KMS-11 (cell line): Measurements from ENCODE around the gene ATIC.
"Not testable (repeated sequence)": the region's sequence is repeated elsewhere in the genome, so short reads cannot be mapped to it uniquely, and the experiment has no call there.

Source experiments
- H2AFZ ChIP-seq: fragments of 200-600 bp; sonication (generic); 2 replicates; pipeline ENCODE4 v1.6.1; 2016; ENCODE audit warnings: antibody characterized with exemption, mixed run types, low read depth
- H3K27ac ChIP-seq: fragments of 200-600 bp; sonication (generic); 2 replicates; pipeline ENCODE4 v1.6.1; 2016; ENCODE audit warnings: mild to moderate bottlenecking, mixed run types
- H3K27me3 ChIP-seq: fragments of 200-600 bp; sonication (generic); 2 replicates; pipeline ENCODE4 v1.6.1; 2017; ENCODE audit warnings: mild to moderate bottlenecking, low read depth, mixed run types, moderate library complexity; ENCODE audit not compliant: insufficient read depth
- H3K36me3 ChIP-seq: fragments of 200-600 bp; sonication (generic); 2 replicates; pipeline ENCODE4 v1.6.1; 2017; ENCODE audit warnings: mild to moderate bottlenecking, mixed run types; ENCODE audit not compliant: insufficient read depth
- H3K4me1 ChIP-seq: fragments of 200-600 bp; sonication (generic); 2 replicates; pipeline ENCODE4 v1.6.1; 2016; ENCODE audit warnings: mild to moderate bottlenecking, low read depth, mixed run types; ENCODE audit not compliant: poor library complexity, severe bottlenecking
- H3K4me2 ChIP-seq: fragments of 200-600 bp; sonication (generic); 2 replicates; pipeline ENCODE4 v1.7.0; 2016; ENCODE audit warnings: mild to moderate bottlenecking, mixed run types
- H3K4me3 ChIP-seq: fragments of 200-600 bp; sonication (generic); IDR thresholded peaks from 2 replicates; pipeline ENCODE4 v1.6.1; 2017; ENCODE audit warnings: low read depth, low read length, mixed read lengths; ENCODE audit not compliant: insufficient read depth
- H3K79me2 ChIP-seq: fragments of 200-600 bp; sonication (generic); 2 replicates; pipeline ENCODE4 v1.6.1; 2016; ENCODE audit warnings: low read depth, mixed run types; ENCODE audit not compliant: insufficient read depth
- H3K9ac ChIP-seq: fragments of 200-600 bp; sonication (generic); 2 replicates; pipeline ENCODE4 v1.6.1; 2016; ENCODE audit warnings: mild to moderate bottlenecking, mixed run types
- H4K20me1 ChIP-seq: fragments of 200-600 bp; sonication (generic); 2 replicates; pipeline ENCODE4 v1.6.1; 2016; ENCODE audit warnings: mild to moderate bottlenecking, mixed run types; ENCODE audit not compliant: insufficient read depth
- TF ChIP-seq, protein P1 (sequence below): fragments of 200-600 bp; sonication (generic); conservative IDR thresholded peaks from 2 replicates; pipeline ENCODE4 v1.6.1; 2017; ENCODE audit warnings: low read depth, mild to moderate bottlenecking, antibody characterized with exemption, low read length, moderate library complexity, mixed read lengths

ATIC gene

GRCh38 chr2:215358312-215358845 is 46.5 kb downstream of the ATIC start:
- H2AFZ ChIP-seq: no peak overlapping the region
- H3K27me3 ChIP-seq: no peaks in the 10 kb centered on the region
- no peaks in the 10 kb centered on the region for H3K79me2 ChIP-seq
- H3K4me2 ChIP-seq: no peak overlapping the region
- H4K20me1 ChIP-seq: no peaks in the 10 kb centered on the region
- no peak overlapping the region for H3K27ac ChIP-seq
- TF ChIP-seq, protein P1, sequence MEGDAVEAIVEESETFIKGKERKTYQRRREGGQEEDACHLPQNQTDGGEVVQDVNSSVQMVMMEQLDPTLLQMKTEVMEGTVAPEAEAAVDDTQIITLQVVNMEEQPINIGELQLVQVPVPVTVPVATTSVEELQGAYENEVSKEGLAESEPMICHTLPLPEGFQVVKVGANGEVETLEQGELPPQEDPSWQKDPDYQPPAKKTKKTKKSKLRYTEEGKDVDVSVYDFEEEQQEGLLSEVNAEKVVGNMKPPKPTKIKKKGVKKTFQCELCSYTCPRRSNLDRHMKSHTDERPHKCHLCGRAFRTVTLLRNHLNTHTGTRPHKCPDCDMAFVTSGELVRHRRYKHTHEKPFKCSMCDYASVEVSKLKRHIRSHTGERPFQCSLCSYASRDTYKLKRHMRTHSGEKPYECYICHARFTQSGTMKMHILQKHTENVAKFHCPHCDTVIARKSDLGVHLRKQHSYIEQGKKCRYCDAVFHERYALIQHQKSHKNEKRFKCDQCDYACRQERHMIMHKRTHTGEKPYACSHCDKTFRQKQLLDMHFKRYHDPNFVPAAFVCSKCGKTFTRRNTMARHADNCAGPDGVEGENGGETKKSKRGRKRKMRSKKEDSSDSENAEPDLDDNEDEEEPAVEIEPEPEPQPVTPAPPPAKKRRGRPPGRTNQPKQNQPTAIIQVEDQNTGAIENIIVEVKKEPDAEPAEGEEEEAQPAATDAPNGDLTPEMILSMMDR: no peak
- no peaks in the 10 kb centered on the region for H3K4me1 ChIP-seq
- no peak overlapping the region for H3K4me3 ChIP-seq
- no peaks in the 10 kb centered on the region for H3K36me3 ChIP-seq
- H3K9ac ChIP-seq: no peak overlapping the region

DNA sequence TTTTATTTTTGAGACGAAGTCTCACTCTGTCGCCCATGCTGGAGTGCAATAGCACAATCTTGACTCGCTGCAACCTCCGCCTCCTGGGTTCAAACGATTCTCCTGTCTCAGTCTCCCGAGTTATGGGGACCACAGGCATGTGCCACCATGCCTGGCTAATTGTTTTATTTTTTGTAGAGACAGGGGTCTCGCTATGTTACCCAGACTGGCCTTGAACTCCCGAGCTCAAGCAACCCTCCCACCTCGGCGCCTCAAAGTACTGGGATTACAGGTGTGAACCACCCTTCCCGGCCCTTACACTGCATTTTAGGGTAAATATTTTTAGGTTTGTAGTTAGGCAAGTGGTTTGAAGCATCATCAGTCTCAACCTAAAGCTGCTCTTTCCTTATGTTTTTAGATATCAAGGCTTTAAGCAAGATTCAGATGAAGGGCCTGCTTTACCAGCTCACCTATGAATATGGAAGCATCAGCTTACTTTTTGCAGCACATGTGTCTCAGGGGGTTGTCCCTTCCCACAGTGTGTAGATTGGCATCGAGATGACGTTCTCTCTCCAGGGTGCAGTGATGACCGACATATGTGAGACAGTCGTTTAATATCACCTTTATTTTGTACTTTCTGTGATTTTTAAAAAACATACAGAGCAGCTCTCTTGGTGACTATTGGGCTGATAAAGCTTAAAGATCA is 47.2 kb downstream of the ATIC start:
- Histone ChIP-seq H2AFZ (no peak overlapping the region), H3K4me1 (no peaks in the 10 kb centered on the region), H3K4me3 (no peak overlapping the region), H3K79me2 (no peaks in the 10 kb centered on the region), H3K36me3 (no peaks in the 10 kb centered on the region), H3K4me2 (no peak overlapping the region), H3K27ac (no peak overlapping the region), H4K20me1 (no peaks in the 10 kb centered on the region), H3K9ac (no peak overlapping the region), H3K27me3 (no peaks in the 10 kb centered on the region)
- TF ChIP-seq, protein P1: no peak

- Histone ChIP-seq H3K36me3 (no peaks in the 10 kb centered on the region), H3K4me1 (no peaks in the 10 kb centered on the region), H3K79me2 (no peaks in the 10 kb centered on the region), H3K9ac (no peak overlapping the region), H3K4me3 (no peak overlapping the region), H4K20me1 (no peaks in the 10 kb centered on the region), H3K4me2 (no peak overlapping the region), H3K27me3 (no peaks in the 10 kb centered on the region), H3K27ac (no peak overlapping the region), H2AFZ (no peak overlapping the region)
- TF ChIP-seq, protein P1: no peak
Observed at GRCh38 chr2:215359576-215359922, 47.7 kb downstream of the ATIC start.

GRCh38 chr2:215360059-215360458 is 48.2 kb downstream of the ATIC start:
- not testable (repeated sequence) for H3K79me2 ChIP-seq, H3K36me3 ChIP-seq, H3K9ac ChIP-seq, H2AFZ ChIP-seq, H3K4me3 ChIP-seq, H3K4me1 ChIP-seq, H3K27me3 ChIP-seq, H4K20me1 ChIP-seq, H3K4me2 ChIP-seq, H3K27ac ChIP-seq

DNA sequence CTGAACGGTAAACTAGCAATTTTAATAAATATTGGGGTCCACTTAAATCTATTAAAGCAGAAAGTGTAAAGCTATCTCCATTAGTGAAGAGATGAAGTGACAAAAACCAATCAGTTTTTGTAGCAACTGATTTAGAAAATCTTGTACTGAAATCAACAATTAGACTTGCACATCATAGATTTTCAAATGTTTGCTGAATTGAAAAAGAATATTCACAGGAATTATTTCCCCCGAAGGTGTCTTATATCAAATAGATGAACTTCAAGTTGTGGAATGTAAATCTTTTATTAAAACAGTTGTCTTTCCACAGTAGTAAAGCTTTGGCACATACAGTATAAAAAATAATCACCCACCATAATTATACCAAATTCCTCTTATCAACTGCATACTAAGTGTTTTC is 48.7 kb downstream of the ATIC start:
- Histone ChIP-seq H3K27ac (no peak overlapping the region), H3K4me1 (no peaks in the 10 kb centered on the region), H3K79me2 (no peaks in the 10 kb centered on the region), H3K36me3 (no peaks in the 10 kb centered on the region), H3K4me3 (no peak overlapping the region), H4K20me1 (no peaks in the 10 kb centered on the region), H3K4me2 (no peak overlapping the region), H3K9ac (no peak overlapping the region), H2AFZ (no peak overlapping the region), H3K27me3 (no peaks in the 10 kb centered on the region)
- TF ChIP-seq, protein P1: no peak
